WTC11 (cell line): ENCODE measurements around the gene CLDN6.

Experiments used
- FOXJ3 ChIP-seq: sonication (generic); formaldehyde crosslinking; IDR thresholded peaks from 2 replicates; pipeline ENCODE4 v1.9.0; 2021; ENCODE audit warnings: missing genetic modification reagents, mild to moderate bottlenecking, borderline replicate concordance
- JUN ChIP-seq: sonication (generic); formaldehyde crosslinking; IDR thresholded peaks from 2 replicates; pipeline ENCODE4 v1.8.0; 2023; ENCODE audit warnings: mild to moderate bottlenecking, missing genetic modification reagents
- TF ChIP-seq, protein P1 (sequence below): fragments of 200-600 bp; IDR thresholded peaks from 2 replicates; pipeline ENCODE4 v1.8.0; 2022; ENCODE audit warnings: antibody characterized with exemption
- TF ChIP-seq, protein P2 (sequence below): sonication (generic); formaldehyde crosslinking; conservative IDR thresholded peaks from 2 replicates; pipeline ENCODE4 v1.8.1; 2022; ENCODE audit warnings: mild to moderate bottlenecking, missing genetic modification reagents

DNA sequence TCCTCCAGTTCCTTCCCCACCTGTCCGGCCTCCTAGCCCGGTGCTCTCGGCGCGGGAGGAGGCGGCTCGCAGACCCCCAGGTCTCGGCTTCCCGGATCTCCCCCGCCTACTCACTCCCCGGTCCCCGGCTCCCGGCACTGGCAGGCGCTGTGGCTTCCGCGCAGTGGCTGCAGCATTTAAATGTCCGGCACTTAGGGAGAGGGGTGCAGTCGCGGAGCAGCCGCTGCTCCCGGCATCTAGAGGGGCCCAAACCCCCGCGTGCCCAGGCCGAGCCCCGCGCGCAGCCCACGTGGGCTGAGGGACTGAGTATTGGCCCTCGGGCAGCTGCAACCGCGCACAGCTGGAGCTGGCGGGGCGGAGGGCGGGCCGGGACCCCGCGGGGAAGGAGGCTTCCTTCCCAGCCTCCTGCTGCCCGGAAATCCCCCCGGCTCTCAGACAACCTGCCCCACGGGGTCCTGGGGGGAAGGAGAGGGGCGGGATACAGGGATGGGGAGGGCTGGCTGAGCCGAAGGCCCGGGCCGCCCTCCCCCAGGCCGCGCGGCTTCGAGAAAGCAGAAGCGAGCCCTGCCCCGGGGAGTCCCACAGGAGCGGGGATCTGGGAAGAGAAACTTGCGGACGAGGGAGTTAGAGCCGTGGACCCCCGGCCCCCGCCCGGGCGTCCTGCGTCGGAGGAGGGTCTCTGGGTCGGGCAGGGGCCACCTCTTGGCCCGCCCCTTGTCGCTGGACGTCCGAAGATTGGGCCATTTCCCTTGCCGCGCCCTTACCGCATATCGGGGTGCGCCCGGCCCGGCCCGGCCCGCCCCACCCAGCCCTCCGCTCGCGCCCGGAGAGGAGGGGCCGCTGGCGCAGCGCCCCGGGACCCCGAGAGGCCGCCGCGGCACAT is 28.0 kb upstream of the CLDN6 start, which contains the start of gene MMP25:
- TF ChIP-seq, protein P1, sequence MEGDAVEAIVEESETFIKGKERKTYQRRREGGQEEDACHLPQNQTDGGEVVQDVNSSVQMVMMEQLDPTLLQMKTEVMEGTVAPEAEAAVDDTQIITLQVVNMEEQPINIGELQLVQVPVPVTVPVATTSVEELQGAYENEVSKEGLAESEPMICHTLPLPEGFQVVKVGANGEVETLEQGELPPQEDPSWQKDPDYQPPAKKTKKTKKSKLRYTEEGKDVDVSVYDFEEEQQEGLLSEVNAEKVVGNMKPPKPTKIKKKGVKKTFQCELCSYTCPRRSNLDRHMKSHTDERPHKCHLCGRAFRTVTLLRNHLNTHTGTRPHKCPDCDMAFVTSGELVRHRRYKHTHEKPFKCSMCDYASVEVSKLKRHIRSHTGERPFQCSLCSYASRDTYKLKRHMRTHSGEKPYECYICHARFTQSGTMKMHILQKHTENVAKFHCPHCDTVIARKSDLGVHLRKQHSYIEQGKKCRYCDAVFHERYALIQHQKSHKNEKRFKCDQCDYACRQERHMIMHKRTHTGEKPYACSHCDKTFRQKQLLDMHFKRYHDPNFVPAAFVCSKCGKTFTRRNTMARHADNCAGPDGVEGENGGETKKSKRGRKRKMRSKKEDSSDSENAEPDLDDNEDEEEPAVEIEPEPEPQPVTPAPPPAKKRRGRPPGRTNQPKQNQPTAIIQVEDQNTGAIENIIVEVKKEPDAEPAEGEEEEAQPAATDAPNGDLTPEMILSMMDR = no peak
- TF ChIP-seq JUN (CRISPR knock-in tag) (no peak; the same call in 1 of the 2 replicates), FOXJ3 (CRISPR knock-in tag) (no peak)
- TF ChIP-seq, protein P2, sequence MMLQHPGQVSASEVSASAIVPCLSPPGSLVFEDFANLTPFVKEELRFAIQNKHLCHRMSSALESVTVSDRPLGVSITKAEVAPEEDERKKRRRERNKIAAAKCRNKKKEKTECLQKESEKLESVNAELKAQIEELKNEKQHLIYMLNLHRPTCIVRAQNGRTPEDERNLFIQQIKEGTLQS (CRISPR knock-in tag) = no peak
